ENCODE measurements around the gene ADGRL4. TPM values are rescaled to one million over a fixed set of nuclear protein-coding genes. Genes with fewer than 3 reads are reported as not detected.

The ADGRL4 gene
- total RNA-seq, 1 donor from 2014 or later, result 73.5 TPM

DNA sequence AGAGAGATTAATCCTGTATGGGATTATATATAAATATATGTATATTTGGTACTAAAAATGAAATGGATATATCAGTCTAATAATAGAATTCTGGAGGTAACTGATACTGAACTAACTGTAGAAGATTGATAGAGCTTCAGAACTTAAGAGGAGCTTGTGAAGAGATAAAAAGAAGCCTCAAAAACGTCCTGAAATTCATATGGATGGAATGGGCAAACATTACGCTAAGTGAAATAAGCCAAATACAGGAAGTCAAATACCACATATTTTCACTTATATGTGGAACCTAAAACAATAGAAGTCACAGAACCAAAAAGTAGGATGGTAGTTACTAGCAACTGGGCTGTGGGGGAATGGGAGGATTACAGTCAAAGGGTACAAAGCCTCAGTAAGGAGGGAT is 36.0 kb upstream of the ADGRL4 start:
- H3K27ac ChIP-seq, result no peak overlapping the region
- TF ChIP-seq, protein P1, sequence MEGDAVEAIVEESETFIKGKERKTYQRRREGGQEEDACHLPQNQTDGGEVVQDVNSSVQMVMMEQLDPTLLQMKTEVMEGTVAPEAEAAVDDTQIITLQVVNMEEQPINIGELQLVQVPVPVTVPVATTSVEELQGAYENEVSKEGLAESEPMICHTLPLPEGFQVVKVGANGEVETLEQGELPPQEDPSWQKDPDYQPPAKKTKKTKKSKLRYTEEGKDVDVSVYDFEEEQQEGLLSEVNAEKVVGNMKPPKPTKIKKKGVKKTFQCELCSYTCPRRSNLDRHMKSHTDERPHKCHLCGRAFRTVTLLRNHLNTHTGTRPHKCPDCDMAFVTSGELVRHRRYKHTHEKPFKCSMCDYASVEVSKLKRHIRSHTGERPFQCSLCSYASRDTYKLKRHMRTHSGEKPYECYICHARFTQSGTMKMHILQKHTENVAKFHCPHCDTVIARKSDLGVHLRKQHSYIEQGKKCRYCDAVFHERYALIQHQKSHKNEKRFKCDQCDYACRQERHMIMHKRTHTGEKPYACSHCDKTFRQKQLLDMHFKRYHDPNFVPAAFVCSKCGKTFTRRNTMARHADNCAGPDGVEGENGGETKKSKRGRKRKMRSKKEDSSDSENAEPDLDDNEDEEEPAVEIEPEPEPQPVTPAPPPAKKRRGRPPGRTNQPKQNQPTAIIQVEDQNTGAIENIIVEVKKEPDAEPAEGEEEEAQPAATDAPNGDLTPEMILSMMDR (IDR thresholded peaks at IDR 0.05), result no peak
- DNase-seq (ENCODE audit: low spot score in 2 of 2), result no peak
- H3K36me3 ChIP-seq, result no peaks in the 10 kb centered on the region
- intact Hi-C loops (cut with DNase I), result no loop called here
- H3K4me3 ChIP-seq, result no peak overlapping the region
- H3K27me3 ChIP-seq, result no peaks in the 10 kb centered on the region
- H3K9me3 ChIP-seq, result peaks cover 0 to under 1% of the 10 kb centered on the region in 2 donors
- no peaks in the 10 kb centered on the region for H3K4me1 ChIP-seq

DNA sequence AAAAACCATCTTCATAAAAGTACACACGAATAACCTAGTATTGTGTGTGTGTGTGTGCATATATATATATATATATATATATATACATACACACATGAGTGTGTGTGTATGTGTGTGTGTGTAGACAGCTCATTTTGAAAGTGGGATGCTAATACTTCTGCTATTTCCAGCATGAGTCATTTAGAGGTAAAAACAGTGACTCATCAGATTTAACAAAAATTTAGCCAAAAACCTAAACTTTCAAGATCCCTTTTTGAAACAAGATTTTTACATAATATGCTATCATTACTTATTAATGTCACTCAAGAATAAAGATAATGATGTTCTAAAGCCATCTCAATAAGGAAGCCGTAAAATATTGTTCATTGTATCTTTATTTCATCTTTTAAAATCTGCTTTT is 35.6 kb upstream of the ADGRL4 start:
- Histone ChIP-seq H3K36me3 (no peaks in the 10 kb centered on the region), H3K4me1 (no peaks in the 10 kb centered on the region), H3K27me3 (no peaks in the 10 kb centered on the region), H3K9me3 (peaks cover 0 to 5% of the 10 kb centered on the region in 2 donors), H3K4me3 (no peak overlapping the region), H3K27ac (no peak overlapping the region)
- no peak for DNase-seq (ENCODE audit: low spot score in 2 of 2)
- intact Hi-C loops (cut with DNase I), result no loop called here
- TF ChIP-seq, protein P1 (IDR thresholded peaks at IDR 0.05), result no peak

DNA sequence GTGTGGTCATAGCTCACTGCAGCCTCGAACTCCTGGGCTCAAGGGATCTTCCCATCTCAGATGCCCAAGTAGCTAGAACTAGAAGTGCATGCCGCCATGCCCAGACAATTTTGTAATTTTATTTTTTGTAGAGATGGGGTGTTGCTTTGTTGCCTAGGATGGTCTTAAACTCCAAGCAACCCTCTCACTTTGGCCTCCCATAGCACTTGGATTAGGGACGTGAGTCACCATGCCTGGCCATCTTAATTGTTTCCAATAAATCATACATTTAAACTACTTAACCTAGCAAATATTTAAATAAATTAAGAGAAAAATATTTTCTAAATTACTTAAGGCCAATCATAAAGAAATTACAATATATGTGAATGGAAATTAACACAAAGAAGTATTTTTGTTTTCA is 35.1 kb upstream of the ADGRL4 start:
- intact Hi-C loops (cut with DNase I), result no loop called here
- TF ChIP-seq, protein P1 (IDR thresholded peaks at IDR 0.05), result no peak

DNA sequence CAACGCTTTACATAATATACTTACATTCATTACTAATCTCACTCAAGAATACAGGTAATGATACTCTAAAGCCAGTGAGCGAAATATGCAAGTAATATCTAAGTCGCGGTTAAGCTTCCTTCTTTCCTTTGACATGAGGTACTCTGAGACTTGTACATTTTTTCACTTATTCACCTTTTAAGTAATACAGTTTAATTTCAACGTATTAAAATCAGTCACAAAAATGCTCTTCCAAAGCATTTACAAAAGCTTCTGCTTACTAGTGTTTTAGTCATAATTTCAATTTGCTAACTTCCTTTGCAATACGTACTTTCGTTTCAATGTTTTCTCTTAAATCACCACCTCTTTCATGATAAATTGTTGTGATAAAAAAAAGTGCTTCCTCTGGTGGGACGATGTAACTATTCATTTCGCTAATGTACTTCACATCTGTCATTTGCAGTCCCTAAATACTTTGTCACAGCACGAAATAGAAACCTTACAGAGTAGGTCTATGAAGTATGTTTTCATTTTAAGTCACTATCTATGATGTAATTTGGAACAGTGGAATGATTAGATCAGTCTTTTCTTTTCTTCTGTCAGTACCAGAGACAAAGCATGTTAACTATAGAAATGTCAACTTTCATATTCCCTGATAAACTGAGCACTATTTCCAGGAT is 34.0 kb upstream of the ADGRL4 start:
- peaks cover 0 to 7% of the 10 kb centered on the region in 2 donors for H3K9me3 ChIP-seq
- no peaks in the 10 kb centered on the region for H3K36me3 ChIP-seq
- TF ChIP-seq, protein P1 (IDR thresholded peaks at IDR 0.05), result no peak
- intact Hi-C loops (cut with DNase I), result no loop called here
- no peak overlapping the region for H3K27ac ChIP-seq
- peak overlapping the region; percentile 1 to 44 for H3K4me3 ChIP-seq
- no peaks in the 10 kb centered on the region for H3K4me1 ChIP-seq
- no peaks in the 10 kb centered on the region for H3K27me3 ChIP-seq
- no peak for DNase-seq (ENCODE audit: low spot score in 2 of 2)

More for the DNA sequence above, 35.1 kb upstream of the ADGRL4 start:
- Histone ChIP-seq H3K4me1 (no peaks in the 10 kb centered on the region), H3K4me3 (no peak overlapping the region), H3K27me3 (no peaks in the 10 kb centered on the region), H3K9me3 (peaks cover 0 to 7% of the 10 kb centered on the region in 2 donors), H3K27ac (no peak overlapping the region), H3K36me3 (no peaks in the 10 kb centered on the region)
- DNase-seq (ENCODE audit: low spot score in 2 of 2), result no peak

DNA sequence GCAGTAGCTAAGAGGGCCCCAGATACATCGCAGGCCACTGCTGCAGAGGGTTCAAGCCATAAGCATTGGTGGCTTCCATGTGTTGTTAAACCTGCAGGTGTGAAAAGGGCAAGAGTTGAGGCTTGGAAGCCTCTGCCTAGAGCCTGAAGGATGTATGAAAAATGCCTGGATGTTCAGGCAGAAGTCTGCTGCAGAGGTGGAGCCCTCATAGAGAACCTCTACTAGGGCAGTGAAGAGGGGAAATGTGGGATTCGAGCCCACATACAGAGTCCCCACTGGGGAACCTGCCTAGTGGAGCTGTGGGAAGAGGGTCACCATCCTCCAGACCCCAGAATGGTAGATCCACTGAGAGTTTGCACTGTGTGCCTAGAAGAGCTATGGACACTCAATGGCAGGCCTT is 30.6 kb upstream of the ADGRL4 start:
- Histone ChIP-seq H3K9me3 (peaks cover 0 to 7% of the 10 kb centered on the region in 2 donors), H3K27me3 (no peaks in the 10 kb centered on the region), H3K4me3 (no peak overlapping the region), H3K27ac (no peak overlapping the region), H3K4me1 (no peaks in the 10 kb centered on the region), H3K36me3 (no peaks in the 10 kb centered on the region)
- DNase-seq (ENCODE audit: low spot score in 2 of 2), result no peak
- intact Hi-C loops (cut with DNase I), result no loop called here
- TF ChIP-seq, protein P1 (IDR thresholded peaks at IDR 0.05), result no peak

Data from ascending aorta (tissue), 2 donors.